HG02678 (cell line): ENCODE results near the gene ATF7.
"Not testable (repeated sequence)": the region's sequence is repeated elsewhere in the genome, so short reads cannot be mapped to it uniquely, and the experiment has no call there.

Source experiments
- ATAC-seq: cut with Tn5 transposase; IDR thresholded peaks from one replicate; pipeline ENCODE4 v1.9.1; 2021; ENCODE audit warnings: mild to moderate bottlenecking, moderate library complexity; ENCODE audit not compliant: unreplicated experiment

The ATF7 gene

DNA sequence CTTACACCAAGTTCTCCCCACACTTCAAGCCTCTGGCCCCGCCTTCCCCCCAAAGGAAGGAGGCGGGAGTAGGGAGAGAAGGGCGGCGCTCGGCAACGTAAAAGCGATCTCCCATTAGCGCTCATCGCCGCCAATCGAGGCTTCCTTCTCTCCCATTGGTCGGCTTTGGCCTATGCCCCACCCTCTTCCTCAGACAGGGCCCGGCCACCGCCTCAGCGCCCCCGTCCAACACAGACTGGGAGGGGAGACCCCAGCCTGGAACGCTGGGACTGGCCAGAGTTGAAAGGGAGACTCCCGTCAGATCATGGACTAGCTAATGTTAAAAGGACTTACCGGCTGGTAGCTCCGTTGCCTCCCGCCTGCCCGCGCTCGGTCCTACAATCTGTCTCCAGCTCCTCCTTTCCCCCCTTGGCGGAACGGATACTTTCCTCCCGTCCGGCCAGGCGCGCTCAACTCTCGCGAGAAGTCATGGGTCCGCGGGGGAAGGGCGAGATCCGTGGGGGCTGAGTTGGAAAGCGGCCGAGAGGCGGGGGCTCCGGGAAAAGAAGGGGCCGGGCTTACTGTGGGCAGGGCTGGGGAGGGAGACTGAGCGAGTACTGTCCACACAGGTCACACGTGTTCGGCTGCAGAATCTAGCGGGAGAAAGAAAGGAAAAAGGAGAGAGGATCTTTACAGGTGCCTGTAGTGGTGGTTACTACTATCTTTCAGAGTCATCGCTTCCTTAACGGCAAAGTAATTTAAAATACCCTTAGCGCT lies at the start of gene ATF7:
ATF7 (minus strand) TSS at position 437 of the 756 bp plus-strand sequence. CDS start 25,382 bp downstream, outside the sequence.
- ATAC-seq, result peak; percentile 96

DNA sequence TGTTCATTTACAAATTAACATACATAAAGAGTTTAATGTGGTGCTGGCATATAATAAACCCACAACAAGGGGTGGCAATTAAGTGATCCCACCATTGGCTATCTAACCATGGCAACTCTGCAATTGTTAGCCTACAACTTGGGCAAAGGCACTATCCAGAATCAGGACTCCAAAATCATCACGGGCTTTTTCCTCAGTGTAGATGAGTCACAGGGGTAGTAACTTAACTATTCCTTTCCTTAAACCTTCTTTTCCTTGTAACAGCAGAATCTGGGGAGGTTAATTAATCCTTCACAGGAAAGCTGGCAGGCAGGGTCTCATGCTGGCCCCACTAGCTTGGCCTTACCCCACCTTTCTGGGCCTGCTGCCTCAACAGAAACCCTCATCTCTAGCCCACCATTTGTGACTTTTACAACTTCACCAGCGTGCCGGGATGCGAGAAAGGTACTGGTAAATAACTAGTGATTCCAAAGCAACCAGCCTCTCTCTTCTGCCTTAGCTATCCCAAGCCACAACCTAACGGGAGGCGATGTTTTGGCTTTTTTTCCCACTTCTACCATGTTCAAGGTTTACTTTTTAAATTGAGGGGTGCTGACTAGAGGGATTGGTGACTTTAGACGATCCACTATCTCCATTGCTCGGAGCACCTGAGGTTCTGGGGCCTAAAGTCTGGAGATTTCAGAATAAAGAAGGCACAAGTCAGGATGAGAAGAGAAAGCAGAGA lies 49.0 kb upstream of the ATF7 start:
- ATAC-seq, result no peak

DNA sequence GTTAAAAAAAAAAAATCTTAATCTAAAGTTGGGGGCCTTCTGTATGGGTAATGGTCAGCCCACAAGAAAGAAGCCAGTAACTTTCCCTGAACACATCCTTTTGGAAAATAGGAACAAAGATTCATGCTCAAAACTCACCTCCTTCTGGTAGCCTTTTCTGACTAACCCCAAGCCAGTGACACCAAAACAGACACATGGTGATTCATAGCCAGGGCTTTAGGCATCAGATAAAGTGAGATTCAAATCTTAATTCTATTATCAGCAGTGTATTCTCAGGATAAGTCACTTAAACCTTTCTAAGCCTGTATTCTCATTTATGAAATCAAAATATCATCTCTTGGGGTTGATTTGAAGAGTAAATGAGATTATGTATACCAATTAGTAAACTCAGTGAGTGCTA lies 44.8 kb upstream of the ATF7 start:
- ATAC-seq, result no peak

DNA sequence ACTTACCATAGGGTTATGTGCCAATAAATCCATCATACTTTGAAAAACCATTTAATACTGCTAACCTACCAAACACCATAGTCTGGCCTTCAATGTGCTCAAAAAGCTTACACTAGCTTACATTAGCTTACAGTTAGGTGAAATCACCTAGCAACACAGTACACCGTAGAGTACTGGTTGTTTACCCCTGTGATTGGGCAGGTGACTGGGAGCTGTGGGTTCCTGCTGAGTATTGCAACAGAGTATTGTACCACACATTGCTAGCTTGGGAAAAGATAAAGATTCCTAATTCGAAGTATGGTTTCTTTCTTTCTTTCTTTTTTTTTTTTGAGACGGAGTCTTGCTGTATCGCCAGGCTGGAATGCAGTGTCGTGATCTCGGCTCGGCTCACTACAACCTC lies 44.1 kb upstream of the ATF7 start:
- ATAC-seq, result no peak

DNA sequence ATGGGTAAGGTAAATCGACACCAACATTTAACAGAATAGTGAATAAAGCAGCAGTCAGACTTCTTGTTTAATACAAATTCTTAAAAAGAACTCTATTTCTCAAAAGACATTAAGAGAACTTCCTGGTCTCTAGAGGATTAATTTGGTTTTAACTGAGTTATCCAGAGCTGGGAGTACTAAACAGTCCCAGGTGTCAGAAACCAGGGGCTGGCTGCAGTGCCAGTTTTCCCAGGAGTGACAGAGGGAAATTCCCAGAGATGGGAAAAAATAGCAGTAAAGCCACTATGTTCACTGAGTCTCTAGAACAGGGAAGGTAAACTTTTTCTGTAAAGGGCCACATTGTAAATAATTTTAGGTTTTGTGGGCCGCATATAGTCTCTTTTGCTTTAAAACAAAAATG lies 40.9 kb upstream of the ATF7 start:
- no peak for ATAC-seq

DNA sequence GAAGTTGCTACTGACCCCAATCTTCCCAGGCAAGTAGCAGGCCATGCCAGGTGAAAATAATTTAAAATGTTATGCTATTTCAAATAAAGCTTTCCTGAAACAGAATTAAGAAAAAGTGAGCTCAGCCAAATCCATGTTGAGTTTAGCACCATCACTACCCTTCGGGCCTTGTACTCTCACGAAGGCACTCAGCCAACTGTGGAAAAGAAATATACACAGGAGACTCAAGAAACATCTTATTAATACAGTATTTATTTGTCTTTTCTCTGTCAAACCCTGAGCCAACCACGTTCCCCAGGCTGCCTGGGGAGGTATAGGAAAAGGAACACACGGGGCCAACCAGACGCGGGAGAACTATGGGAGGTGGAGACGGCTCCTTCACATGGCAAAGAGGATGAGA lies 38.8 kb upstream of the ATF7 start:
- ATAC-seq, result no peak

DNA sequence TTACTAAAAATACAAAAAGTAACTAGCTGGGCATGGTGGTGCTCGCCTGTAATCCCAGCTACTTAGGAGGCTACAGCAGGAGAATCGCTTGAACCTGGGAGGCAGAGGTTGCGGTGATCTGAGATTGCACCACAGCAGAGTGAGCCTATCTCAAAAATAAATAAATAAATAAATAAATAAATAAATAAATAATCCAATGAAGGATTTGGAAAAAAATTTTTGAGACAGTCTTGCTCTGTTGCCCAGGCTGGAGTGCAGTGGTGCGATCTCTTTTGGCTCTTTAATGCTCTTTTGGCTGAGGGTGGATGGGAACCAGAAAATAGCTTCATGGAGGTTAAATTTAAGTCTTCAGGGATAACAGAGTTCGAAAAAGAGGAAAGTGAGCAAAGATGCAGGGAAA lies 38.0 kb upstream of the ATF7 start:
- ATAC-seq, result no peak

DNA sequence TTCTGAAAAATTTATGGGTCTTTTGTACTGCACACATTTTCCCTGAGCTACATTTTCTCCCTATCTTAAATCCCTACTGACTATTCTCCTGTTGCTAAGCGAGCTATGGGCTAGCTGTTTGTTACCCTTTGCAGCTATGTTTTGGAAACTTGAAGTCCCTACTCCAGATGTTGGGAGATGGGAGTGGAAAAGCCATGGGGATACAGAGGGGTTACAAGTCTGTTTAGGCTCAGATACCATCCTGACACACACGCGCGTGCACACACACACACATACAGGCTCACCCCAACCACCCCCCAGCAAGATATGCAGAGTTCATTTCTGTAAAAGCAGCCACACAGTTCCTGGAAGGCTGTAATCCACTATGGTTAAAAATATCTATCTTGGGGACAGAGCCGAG lies 33.9 kb upstream of the ATF7 start:
- ATAC-seq, result no peak

DNA sequence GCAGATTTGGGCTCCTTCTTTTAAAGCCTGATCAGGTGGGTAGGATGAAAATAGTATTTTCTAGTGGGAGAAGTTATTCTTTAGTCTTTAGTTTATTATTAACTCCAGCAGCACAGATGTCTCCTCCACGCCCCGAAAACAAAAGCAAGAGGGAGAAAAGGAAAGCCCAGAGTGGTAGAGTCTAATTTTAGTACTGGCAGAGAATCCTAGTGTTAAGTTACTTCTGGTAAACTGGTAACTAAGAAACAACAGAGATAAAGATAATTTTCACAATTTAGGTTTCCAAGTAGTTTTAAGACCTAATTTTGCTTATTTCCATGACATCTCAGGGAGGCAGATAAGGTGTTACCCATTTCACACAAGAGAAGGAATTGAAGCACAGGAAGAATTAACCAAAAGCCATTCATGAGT lies 33.4 kb upstream of the ATF7 start:
- ATAC-seq, result peak; percentile 47

DNA sequence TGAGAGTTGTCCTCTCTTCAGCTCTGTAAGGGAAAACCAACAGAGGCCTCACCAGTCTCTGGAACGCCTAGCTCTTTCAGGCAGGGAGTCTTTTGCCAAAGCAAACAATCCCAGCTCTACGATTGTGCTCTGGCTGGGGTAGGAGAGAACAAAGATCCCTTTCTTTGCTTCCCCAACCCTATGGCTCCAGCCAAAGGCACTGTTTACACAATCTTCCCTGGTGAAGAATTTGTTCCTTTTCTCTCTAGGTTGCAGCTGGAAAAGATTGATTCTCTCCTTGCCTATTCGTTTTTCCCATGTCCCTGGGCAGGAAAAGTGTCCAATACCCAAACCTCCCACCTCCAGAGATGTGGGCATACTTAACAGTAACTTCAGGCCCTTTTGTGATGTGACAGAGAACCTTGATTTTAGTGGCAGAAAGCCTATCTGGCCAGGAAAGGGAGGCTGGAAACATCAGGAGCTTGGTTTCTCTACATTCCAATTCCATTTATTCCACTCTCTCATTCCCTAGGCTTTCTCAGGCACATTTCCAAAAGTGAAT lies 32.9 kb upstream of the ATF7 start:
- ATAC-seq, result no peak

DNA sequence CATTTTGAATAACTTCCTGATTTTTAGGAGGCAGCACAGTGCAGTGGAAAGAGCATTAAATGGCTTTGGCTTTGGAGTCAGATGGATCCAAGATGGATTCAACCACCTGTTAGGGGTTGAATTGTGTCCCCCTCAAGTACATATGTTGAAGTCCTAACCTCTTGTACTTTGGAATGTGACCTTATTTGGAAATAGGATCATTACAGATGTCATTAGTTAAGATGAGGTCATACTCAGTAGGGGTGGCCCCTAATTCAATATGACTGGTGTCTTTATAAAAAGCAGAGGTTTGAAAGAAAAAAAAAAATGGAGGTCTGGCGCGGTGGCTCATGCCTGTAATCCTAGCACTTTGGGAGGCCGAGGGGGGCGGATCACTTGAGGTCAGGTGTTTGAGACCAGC lies 30.9 kb upstream of the ATF7 start:
- ATAC-seq, result no peak

DNA sequence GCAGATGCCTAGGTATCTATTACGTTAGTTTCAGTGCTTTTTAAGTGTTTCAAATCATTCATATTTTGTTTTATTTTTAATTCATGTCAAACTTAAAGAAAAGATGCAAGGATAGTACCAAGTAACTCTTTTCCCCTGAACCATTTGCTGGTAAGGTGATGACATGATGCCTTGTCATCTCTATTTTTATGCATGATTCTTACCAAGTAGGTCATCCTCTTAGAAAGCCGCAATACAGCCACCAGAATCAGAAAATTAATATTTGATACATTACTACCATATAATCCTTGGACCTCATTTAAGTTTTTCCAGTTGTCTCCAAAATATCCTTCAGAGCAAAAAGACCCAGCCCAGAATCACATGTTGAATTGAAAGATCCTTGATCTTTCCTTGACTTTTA lies 27.4 kb upstream of the ATF7 start:
- no peak for ATAC-seq

DNA sequence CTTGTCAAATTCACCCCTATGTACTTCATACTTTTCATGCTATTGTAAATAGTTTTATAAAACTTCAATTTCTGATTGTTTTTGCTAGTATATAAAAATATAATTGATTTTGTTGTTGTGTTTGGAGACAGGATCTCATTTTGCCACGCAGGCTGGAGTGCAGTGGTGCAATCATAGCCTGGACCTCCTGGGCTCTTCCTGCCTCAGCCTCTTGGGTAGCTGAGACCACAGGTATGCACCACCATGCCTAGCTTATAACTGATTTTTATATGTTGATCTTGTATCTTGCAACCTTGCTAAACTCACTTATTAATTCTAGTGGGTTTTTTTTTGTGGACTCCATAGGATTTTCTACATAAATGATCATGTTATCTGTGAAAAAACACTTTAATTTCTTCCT lies 26.2 kb upstream of the ATF7 start:
- ATAC-seq, result no peak

DNA sequence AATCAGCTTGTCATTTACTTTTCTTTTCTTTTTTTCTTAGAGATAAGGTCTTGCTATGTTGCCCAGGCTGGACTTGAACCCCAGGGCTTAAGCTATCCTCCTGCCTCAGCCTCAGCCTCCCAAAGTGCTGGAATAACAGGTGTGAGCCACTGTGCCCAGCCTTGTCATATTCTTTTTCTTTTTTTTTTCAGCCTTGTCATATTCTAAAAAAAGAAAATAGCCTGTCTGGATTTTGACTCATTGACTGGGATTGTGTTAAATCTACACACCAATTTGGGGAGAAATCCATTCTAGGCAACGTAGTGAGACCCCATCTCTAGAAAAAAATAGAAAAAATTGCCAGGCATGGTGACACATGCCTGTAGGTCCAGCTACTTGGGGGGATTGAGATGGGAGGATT lies 25.6 kb upstream of the ATF7 start:
- no peak for ATAC-seq

DNA sequence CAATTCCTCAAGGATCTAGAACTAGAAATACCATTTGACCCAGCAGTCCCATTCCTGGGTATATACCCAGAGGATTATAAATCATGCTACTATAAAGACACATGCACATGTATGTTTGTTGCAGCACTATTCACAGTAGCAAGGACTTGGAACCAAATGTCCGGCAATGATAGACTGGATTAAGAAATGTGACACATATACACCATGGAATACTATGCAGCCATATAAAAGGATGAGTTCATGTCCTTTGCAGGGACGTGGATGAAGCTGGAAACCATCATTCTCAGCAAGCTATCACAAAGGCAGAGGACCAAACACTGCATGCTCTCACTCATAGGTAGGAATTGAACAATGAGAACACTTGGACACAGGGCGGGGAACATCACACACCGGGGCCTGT lies 20.1 kb upstream of the ATF7 start:
- ATAC-seq, result not testable (repeated sequence)

DNA sequence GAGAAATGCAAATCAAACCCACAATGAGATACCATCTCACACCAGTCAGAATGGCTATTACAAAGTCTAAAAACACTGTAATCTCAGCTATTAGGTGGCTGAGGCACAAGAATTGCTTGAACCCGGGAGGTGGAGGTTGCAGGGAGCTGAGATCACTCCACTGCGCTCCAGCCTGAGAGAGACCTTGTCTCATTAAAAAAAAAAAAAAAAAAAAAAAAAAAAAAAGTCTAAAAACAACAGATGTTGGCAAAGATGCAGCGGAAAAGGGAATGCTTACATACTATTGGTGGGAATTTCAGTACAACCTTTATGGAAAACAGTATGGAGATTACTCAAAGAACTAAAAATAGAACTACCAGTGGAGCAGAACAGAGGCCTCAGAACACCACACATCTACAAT lies 19.0 kb upstream of the ATF7 start:
- no peak for ATAC-seq

DNA sequence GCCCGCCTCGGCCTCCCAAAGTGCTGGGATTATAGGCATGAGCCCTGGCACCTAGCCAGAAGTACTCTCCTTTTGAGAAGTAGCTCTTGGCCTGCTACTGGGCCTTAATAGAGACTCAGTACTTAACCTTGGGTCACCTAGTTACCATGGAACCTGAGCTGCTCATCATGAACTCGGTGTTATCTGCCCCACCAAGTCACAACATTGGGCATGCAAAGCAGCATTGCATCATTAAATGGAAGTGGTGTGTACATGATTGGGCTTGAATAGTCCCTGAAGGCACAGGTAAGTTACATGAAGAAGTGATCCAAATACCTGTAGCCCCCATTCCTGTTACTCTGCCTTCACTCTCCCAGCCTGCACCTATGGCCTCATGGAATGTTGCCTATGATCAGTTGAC lies 18.0 kb upstream of the ATF7 start:
- ATAC-seq, result no peak

DNA sequence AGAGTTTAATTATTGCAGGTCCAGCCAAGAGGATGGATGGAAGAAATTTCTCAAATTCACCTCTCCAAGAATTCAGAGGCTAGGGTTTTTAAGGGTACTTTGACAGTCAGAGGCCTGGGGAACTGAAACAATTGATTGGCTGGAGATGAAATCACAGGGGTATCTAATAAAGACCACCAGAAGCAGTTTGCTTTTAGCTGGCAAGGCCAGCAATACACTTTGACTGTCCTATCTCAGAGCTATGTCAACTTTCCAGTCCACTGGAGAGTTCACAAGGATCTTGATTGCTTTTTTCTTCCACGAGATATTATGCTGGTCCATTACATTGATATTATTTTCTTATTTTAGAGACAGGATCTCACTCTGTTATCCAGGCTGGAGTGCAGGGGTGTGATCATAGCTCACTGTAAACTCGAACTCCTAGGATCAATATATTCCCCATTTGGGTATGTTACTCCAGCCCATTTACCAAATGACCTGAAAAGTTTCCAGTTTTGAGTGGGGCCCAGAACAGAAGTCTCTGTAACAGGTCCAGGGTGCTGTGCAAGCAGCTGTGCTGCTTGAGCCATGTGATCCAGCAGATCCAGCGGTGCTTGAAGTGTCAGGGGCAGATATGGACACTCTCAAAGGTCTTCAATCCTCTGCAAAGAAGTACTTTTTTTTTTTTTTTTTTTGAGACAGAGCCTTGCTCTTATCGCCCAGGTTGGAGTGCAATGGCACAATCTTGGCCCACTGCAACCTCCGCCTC lies 17.2 kb upstream of the ATF7 start:
- no peak for ATAC-seq

DNA sequence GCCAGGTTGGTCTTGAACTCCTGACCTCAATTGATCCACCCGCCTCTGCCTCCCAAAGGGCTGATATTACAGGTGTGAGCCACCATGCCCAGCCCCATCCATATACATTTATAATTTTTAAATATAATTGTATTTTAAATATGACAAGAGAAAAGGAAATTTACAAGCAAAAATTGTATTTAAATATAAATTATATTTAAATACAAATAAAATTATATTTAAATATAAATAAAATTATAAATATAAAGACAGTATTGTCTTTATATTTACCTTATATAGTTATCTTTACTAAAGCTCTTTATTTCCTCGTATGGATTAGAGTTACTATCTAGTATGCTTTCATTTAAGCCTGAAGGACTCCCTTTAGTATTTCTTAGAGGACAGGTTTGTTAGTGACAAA lies 11.9 kb upstream of the ATF7 start:
- ATAC-seq, result no peak

DNA sequence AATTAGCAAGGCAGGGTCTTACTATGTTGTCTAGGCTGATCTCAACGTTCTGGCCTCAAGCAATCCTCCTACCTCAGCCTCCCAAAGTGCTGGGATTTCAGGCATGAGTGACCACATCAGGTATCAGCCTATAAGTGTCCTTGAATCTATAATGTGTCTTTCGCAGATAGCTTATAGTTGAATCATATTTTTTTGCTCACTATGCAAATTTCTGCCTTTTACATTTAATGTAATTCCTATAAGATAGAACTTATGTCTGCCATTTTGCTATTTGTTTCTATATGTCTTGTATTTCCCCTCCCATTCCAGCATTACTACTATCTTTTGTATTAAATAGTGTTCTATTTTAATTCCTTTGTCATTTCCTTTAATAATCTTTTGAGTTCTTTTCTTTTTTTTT lies 10.5 kb upstream of the ATF7 start:
- no peak for ATAC-seq

DNA sequence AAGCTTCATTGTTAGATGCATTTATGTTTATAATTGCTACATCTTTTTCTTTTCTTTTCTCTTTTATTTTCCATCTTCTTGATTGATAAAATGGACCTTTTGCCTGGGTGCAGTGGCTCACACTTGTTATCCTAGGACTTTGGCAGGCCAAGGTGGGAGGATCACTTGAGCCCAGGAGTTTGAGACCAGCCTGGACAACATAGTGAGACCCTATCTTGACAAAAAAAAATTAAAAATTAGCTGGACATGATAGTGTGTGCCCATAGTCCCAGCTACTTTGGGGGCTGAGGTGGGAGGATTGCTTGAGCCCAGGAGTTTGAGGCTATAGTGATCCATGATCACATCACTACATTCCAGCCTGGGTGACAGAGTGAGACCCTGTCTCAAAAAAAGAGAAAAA lies 9.5 kb upstream of the ATF7 start:
- not testable (repeated sequence) for ATAC-seq

DNA sequence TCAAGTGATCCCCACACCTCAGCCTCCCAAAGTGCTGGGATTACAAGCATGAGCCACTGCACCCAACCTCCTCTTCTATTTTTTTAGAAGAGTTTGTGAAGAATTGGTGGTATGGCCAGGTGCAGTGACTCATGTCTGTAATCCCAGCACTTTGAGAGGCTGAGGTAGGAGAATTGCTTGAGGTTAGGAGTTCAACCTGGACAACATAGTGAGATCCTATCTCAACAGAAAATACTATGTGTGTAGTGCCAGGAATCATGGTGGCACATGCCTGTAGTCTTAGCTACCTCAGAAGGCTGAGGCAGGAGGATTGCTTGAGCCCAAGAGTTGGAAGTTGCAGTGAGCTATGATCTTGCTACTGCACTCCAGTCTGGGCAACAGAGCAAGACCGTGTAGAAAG lies 5.5 kb upstream of the ATF7 start:
- no peak for ATAC-seq
